ENCODE measurements around the gene RIBC2. TPM values are rescaled to one million over a fixed set of nuclear protein-coding genes. Genes with fewer than 3 reads are reported as not detected.

Gene RIBC2
- total and polyA plus RNA-seq, 10 of the 15 experiments (the other 5 are each of a cell fraction or from before 2014, with no cell fraction given): 0.10 TPM; not detected in 9

GRCh38 chr22:45418056-45418769, 4.7 kb downstream of the RIBC2 start:
- TF ChIP-seq HSF1 (IDR thresholded peaks at IDR 0.05; ENCODE audit: low read depth, low read length) (no peak), E4F1 (IDR thresholded peaks at IDR 0.05; ENCODE audit: borderline replicate concordance, partially characterized antibody) (no peak), HDAC6 (IDR thresholded peaks at IDR 0.05; ENCODE audit: unreplicated experiment) (no peak), MTA2 (IDR thresholded peaks at IDR 0.05; ENCODE audit: low read depth) (no peak), RFX5 (IDR thresholded peaks at IDR 0.05; ENCODE audit: low read depth, low read length) (no peak), PKNOX1 (IDR thresholded peaks at IDR 0.05) (no peak), KDM1A (IDR thresholded peaks at IDR 0.05; ENCODE audit: borderline replicate concordance) (no peak), STAT1 (conservative IDR thresholded peaks at IDR 0.05) (no peak), ZNF24 (IDR thresholded peaks at IDR 0.05) (no peak), KLF5 (IDR thresholded peaks at IDR 0.05; ENCODE audit: partially characterized antibody) (no peak), KAT2A (conservative IDR thresholded peaks at IDR 0.05; ENCODE audit: control insufficient read depth, low read depth, low read length) (no peak), JUNB (IDR thresholded peaks at IDR 0.05) (no peak), BCL11A (IDR thresholded peaks at IDR 0.05; ENCODE audit: low read depth, low read length) (no peak), NFYA (IDR thresholded peaks at IDR 0.05; ENCODE audit: borderline replicate concordance, low read depth, low read length) (no peak), TCF7 (IDR thresholded peaks at IDR 0.05; ENCODE audit: borderline replicate concordance) (no peak), MTA3 (IDR thresholded peaks at IDR 0.05; ENCODE audit: borderline replicate concordance, low read length) (no peak), MEF2A (IDR thresholded peaks at IDR 0.05; ENCODE audit: insufficient read depth, low read depth, low read length) (no peak), IKZF2 (IDR thresholded peaks at IDR 0.05) (no peak)
- intact Hi-C loops (cut with micrococcal nuclease; ENCODE audit: unreplicated experiment) (no loop called here), in situ Hi-C loops (cut with MboI) (no loop called here)
- H3K36me3 ChIP-seq (ENCODE audit: control insufficient read depth in 2 of 2, insufficient read depth in 2 of 2, low read length in 1 of 2): no peaks in the 10 kb centered on the region
- no peak for DNase-seq (ENCODE audit: low read depth, low spot score)
- no peak overlapping the region for H2AFZ ChIP-seq (ENCODE audit: control insufficient read depth, low read depth, low read length)
- H3K27me3 ChIP-seq (replicated peaks in 1 of 2; ENCODE audit: control insufficient read depth in 2 of 2, insufficient read depth in 2 of 2, low read length in 1 of 2): peaks cover 1 to 4% of the 10 kb centered on the region in 2 experiments; a peak in 2 of 4 replicates
- H3K4me1 ChIP-seq (ENCODE audit: control insufficient read depth, insufficient read depth, low read length): no peaks in the 10 kb centered on the region
- ATAC-seq: no peak
- SMC1A ChIA-PET (ENCODE audit: uncharacterized antibody, unreplicated experiment): no interaction called here
- no peak overlapping the region for H3K4me2 ChIP-seq (ENCODE audit: control insufficient read depth, insufficient read depth)
- H3K9me3 ChIP-seq (replicated peaks; ENCODE audit: control insufficient read depth, insufficient read depth, low read length): no peaks in the 10 kb centered on the region
- 55% methylated on average over 15 of the region's 16 CpGs for WGBS (ENCODE audit: insufficient coverage, insufficient replicate concordance, low lambda C conversion rate, missing lambda C conversion rate)
- H3K4me3 ChIP-seq: no peak overlapping the region
- no peak overlapping the region for H3K27ac ChIP-seq (ENCODE audit: control insufficient read depth, insufficient read depth)
- CTCF ChIA-PET: no interaction called here
- FAIRE-seq: no peak
- RAD21 ChIA-PET (ENCODE audit: unreplicated experiment): interaction anchor here (0.7 kb wide), 1 partner anchor 156 kb away, joined by 4 read pairs; no protein-coding TSS in a partner anchor
- no peaks in the 10 kb centered on the region for H4K20me1 ChIP-seq (ENCODE audit: control insufficient read depth, insufficient read depth)
- POLR2A ChIA-PET: no interaction called here
- H3K79me2 ChIP-seq (ENCODE audit: control insufficient read depth, insufficient read depth, low read length): no peaks in the 10 kb centered on the region
- no TSS peak for BruUV-seq (replicated peaks)
- no peak overlapping the region for H3K9ac ChIP-seq (ENCODE audit: control insufficient read depth, insufficient read depth, low read length)
